GF-D8 (cell line): Measurements from ENCODE around the gene MUC13.

Experiments used
- DNase-seq: peaks from one replicate; lab custom pipeline; 2025; lab: John Stamatoyannopoulos, UW

The MUC13 gene

GRCh38 chr3:124896824-124897526, 37.6 kb downstream of the MUC13 start:
- no peak for DNase-seq

GRCh38 chr3:124895756-124896155, 38.8 kb downstream of the MUC13 start:
- no peak for DNase-seq

GRCh38 chr3:124893526-124893925, 41.0 kb downstream of the MUC13 start:
- no peak for DNase-seq

GRCh38 chr3:124890573-124891190, 43.9 kb downstream of the MUC13 start:
- no peak for DNase-seq

GRCh38 chr3:124888482-124889441, 45.8 kb downstream of the MUC13 start:
- no peak for DNase-seq

- no peak for DNase-seq
These were observed 46.6 kb downstream of the MUC13 start for GRCh38 chr3:124887932-124888298.

GRCh38 chr3:124887177-124887931, 47.2 kb downstream of the MUC13 start, which contains the start of gene ITGB5:
Gene ITGB5, minus strand, starts transcription at chr3:124887365. Its CDS starts 365 bp downstream, at chr3:124887000.
- DNase-seq: no peak

- no peak for DNase-seq
These were observed 48.1 kb downstream of the MUC13 start for GRCh38 chr3:124886168-124887056.

- no peak for DNase-seq
These were observed 48.9 kb downstream of the MUC13 start for GRCh38 chr3:124885466-124886167.

- DNase-seq: no peak
These were observed 50.0 kb downstream of the MUC13 start for GRCh38 chr3:124884474-124885101.

GRCh38 chr3:124883766-124884473, 50.6 kb downstream of the MUC13 start:
- DNase-seq: no peak

- DNase-seq: no peak
These were observed 51.5 kb downstream of the MUC13 start for GRCh38 chr3:124882816-124883747.

GRCh38 chr3:124881976-124882697, 52.4 kb downstream of the MUC13 start:
- DNase-seq: no peak

- no peak for DNase-seq
These were observed 55.2 kb downstream of the MUC13 start for GRCh38 chr3:124879337-124879680.

GRCh38 chr3:124878561-124879336, 55.8 kb downstream of the MUC13 start:
- no peak for DNase-seq

GRCh38 chr3:124877674-124878073, 56.9 kb downstream of the MUC13 start:
- no peak for DNase-seq
